KMS-11 (cell line): ENCODE data around the gene FHAD1.

Experiments
- H2AFZ ChIP-seq: fragments of 200-600 bp; sonication (generic); 2 replicates; pipeline ENCODE4 v1.6.1; 2016; ENCODE audit warnings: antibody characterized with exemption, mixed run types, low read depth
- H3K27ac ChIP-seq: fragments of 200-600 bp; sonication (generic); 2 replicates; pipeline ENCODE4 v1.6.1; 2016; ENCODE audit warnings: mild to moderate bottlenecking, mixed run types
- H3K27me3 ChIP-seq: fragments of 200-600 bp; sonication (generic); 2 replicates; pipeline ENCODE4 v1.6.1; 2017; ENCODE audit warnings: mild to moderate bottlenecking, low read depth, mixed run types, moderate library complexity; ENCODE audit not compliant: insufficient read depth
- H3K36me3 ChIP-seq: fragments of 200-600 bp; sonication (generic); 2 replicates; pipeline ENCODE4 v1.6.1; 2017; ENCODE audit warnings: mild to moderate bottlenecking, mixed run types; ENCODE audit not compliant: insufficient read depth
- H3K4me1 ChIP-seq: fragments of 200-600 bp; sonication (generic); 2 replicates; pipeline ENCODE4 v1.6.1; 2016; ENCODE audit warnings: mild to moderate bottlenecking, low read depth, mixed run types; ENCODE audit not compliant: poor library complexity, severe bottlenecking
- H3K4me2 ChIP-seq: fragments of 200-600 bp; sonication (generic); 2 replicates; pipeline ENCODE4 v1.7.0; 2016; ENCODE audit warnings: mild to moderate bottlenecking, mixed run types
- H3K4me3 ChIP-seq: fragments of 200-600 bp; sonication (generic); IDR thresholded peaks from 2 replicates; pipeline ENCODE4 v1.6.1; 2017; ENCODE audit warnings: low read depth, low read length, mixed read lengths; ENCODE audit not compliant: insufficient read depth
- H3K79me2 ChIP-seq: fragments of 200-600 bp; sonication (generic); 2 replicates; pipeline ENCODE4 v1.6.1; 2016; ENCODE audit warnings: low read depth, mixed run types; ENCODE audit not compliant: insufficient read depth
- H3K9ac ChIP-seq: fragments of 200-600 bp; sonication (generic); 2 replicates; pipeline ENCODE4 v1.6.1; 2016; ENCODE audit warnings: mild to moderate bottlenecking, mixed run types
- H4K20me1 ChIP-seq: fragments of 200-600 bp; sonication (generic); 2 replicates; pipeline ENCODE4 v1.6.1; 2016; ENCODE audit warnings: mild to moderate bottlenecking, mixed run types; ENCODE audit not compliant: insufficient read depth
- TF ChIP-seq, protein P1 (sequence below): fragments of 200-600 bp; sonication (generic); conservative IDR thresholded peaks from 2 replicates; pipeline ENCODE4 v1.6.1; 2017; ENCODE audit warnings: low read depth, mild to moderate bottlenecking, antibody characterized with exemption, low read length, moderate library complexity, mixed read lengths

The FHAD1 gene

DNA sequence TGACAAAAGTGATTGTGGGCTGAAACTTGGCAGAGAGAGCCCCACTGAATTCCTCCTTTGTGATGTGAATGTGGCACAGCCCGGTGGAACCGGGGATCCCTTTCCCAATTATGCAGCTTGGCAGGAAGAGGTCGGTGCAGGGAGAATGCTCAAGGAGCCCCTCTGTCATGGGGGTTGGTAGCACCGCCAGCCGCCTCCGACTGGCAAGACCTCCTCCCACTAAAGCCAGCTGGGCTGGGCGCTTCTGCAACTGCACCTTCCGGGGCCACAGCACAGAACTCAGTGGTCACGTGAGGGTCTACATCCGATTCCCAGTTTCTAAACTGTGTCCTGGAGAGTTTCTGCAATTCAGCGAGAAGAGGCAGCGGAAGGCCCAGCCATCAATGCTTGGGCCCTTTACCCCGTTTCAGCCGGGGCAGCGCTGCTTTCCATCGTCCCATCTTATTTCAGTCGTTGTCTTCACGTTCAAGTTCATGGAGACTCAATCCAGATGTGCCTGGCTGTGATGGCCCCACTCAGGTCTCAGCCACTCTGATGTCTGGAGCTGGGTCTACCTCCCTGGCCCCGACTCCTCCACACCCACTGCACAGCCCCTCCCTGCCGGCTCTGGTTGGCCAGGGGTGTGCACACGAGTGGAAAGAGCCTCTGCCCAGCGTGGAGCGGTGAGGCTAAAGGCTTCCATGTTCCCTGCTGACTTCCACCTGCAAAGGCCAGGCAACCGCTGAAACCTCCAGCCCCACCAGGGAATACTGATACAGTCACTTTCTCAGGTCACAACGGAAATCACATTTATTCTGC lies 39.8 kb upstream of the FHAD1 start:
- Histone ChIP-seq H3K79me2 (no peaks in the 10 kb centered on the region), H3K36me3 (no peaks in the 10 kb centered on the region), H2AFZ (no peak overlapping the region), H3K27me3 (no peaks in the 10 kb centered on the region), H3K9ac (no peak overlapping the region), H3K27ac (no peak overlapping the region), H3K4me3 (no peak overlapping the region), H3K4me1 (no peaks in the 10 kb centered on the region), H3K4me2 (no peak overlapping the region), H4K20me1 (no peaks in the 10 kb centered on the region)
- TF ChIP-seq, protein P1, sequence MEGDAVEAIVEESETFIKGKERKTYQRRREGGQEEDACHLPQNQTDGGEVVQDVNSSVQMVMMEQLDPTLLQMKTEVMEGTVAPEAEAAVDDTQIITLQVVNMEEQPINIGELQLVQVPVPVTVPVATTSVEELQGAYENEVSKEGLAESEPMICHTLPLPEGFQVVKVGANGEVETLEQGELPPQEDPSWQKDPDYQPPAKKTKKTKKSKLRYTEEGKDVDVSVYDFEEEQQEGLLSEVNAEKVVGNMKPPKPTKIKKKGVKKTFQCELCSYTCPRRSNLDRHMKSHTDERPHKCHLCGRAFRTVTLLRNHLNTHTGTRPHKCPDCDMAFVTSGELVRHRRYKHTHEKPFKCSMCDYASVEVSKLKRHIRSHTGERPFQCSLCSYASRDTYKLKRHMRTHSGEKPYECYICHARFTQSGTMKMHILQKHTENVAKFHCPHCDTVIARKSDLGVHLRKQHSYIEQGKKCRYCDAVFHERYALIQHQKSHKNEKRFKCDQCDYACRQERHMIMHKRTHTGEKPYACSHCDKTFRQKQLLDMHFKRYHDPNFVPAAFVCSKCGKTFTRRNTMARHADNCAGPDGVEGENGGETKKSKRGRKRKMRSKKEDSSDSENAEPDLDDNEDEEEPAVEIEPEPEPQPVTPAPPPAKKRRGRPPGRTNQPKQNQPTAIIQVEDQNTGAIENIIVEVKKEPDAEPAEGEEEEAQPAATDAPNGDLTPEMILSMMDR: no peak

DNA sequence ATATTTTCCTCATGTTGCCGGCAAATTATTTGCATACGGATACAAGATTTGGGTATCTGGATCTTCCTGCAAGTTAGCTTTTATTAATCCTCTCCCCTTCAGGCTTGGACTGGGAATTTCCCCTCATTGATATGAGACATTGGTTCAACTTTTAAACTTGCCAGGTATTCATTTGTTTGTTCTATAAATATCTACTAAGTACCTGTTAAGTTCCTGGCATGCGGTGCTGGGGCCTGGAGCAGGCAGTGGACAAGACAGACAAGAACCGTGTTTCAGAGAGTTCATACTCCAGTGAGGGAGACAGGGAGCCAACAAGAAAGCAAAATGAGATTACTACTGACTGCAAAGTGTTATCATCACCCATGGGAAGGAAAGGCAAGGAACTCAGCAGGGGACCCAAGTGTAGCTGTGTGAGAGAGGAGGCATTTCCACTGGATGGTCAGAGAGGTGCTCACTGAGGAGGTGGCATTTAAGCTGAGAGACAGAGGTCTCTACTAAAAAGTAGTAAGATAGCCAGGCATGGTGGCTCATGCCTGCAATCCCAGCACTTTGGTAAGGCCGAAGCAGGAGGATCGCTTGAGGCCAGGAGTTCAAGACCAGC lies 39.1 kb upstream of the FHAD1 start:
- Histone ChIP-seq H3K27me3 (no peaks in the 10 kb centered on the region), H2AFZ (no peak overlapping the region), H3K79me2 (no peaks in the 10 kb centered on the region), H3K27ac (no peak overlapping the region), H3K4me1 (no peaks in the 10 kb centered on the region), H3K9ac (no peak overlapping the region), H3K4me2 (no peak overlapping the region), H3K4me3 (no peak overlapping the region), H3K36me3 (no peaks in the 10 kb centered on the region), H4K20me1 (no peaks in the 10 kb centered on the region)
- TF ChIP-seq, protein P1: no peak

DNA sequence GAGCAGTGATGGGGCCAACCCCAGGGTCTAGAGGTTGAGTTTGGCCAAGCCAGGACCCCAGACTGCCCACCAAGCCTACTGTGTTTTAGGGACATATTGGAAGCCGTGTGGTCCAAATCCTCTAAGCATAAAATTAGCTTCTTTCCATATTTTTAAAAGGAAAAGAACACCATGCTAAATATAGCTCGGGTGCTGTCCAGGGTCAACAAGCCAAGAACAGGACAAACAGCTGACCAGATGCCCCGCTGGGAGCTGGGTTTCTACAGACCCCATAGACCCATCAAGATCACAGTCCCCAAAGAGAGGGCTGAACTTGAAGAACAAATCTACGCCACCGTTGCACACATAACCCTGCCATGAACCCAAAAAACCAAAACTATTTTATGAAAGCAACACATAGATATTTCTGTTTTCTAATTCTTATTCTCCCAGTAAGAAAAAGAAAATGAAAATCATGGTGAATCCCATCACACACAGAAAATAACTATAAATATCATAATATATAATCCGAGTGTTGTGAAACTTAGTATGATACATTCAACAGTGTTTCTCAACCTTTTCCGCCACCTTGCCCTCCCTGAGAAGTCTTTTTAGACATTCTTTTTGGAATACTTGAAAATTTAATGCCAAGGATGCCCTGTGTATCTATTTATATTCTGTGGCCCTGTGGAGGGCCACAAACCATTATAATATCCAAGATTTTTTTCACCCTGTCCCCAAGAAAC lies 36.2 kb upstream of the FHAD1 start:
- H3K36me3 ChIP-seq: no peaks in the 10 kb centered on the region
- H3K27ac ChIP-seq: no peak overlapping the region
- H3K9ac ChIP-seq: no peak overlapping the region
- H3K4me2 ChIP-seq: no peak overlapping the region
- no peaks in the 10 kb centered on the region for H4K20me1 ChIP-seq
- TF ChIP-seq, protein P1: no peak
- H3K27me3 ChIP-seq: no peaks in the 10 kb centered on the region
- H3K4me1 ChIP-seq: no peaks in the 10 kb centered on the region
- no peak overlapping the region for H3K4me3 ChIP-seq
- no peaks in the 10 kb centered on the region for H3K79me2 ChIP-seq
- no peak overlapping the region for H2AFZ ChIP-seq

DNA sequence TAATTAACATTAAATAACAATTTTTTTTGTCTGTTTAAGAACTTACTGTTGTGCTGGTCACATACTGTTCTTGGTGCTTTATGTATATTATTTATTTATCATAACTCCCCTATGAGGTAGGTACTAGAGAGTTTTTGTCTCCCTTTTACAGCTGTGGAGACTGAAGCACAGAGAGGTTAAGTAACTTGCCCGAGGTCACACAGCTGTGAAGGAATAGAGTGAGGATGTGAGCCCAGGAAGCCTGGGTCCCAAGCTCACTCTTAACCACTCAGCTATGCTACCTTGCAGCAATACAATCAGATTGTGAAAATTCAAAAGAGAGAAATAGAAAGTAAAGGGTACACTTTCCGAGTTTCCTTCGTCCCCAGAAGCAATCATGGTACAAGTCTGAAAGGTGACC lies 35.6 kb upstream of the FHAD1 start:
- Histone ChIP-seq H3K9ac (no peak overlapping the region), H3K27me3 (no peaks in the 10 kb centered on the region), H3K4me1 (no peaks in the 10 kb centered on the region), H3K36me3 (no peaks in the 10 kb centered on the region), H4K20me1 (no peaks in the 10 kb centered on the region), H3K4me3 (no peak overlapping the region), H3K79me2 (no peaks in the 10 kb centered on the region), H2AFZ (no peak overlapping the region), H3K27ac (no peak overlapping the region), H3K4me2 (no peak overlapping the region)
- TF ChIP-seq, protein P1: no peak
